HG03442 (cell line): Measurements from ENCODE around the gene LPAR2.
"Not testable (repeated sequence)": the region's sequence is repeated elsewhere in the genome, so short reads cannot be mapped to it uniquely, and the experiment has no call there.

Source experiments
- ATAC-seq: cut with Tn5 transposase; IDR thresholded peaks from one replicate; pipeline ENCODE4 v1.9.1; 2021; ENCODE audit warnings: mild to moderate bottlenecking, moderate library complexity; ENCODE audit not compliant: unreplicated experiment

LPAR2 gene

DNA sequence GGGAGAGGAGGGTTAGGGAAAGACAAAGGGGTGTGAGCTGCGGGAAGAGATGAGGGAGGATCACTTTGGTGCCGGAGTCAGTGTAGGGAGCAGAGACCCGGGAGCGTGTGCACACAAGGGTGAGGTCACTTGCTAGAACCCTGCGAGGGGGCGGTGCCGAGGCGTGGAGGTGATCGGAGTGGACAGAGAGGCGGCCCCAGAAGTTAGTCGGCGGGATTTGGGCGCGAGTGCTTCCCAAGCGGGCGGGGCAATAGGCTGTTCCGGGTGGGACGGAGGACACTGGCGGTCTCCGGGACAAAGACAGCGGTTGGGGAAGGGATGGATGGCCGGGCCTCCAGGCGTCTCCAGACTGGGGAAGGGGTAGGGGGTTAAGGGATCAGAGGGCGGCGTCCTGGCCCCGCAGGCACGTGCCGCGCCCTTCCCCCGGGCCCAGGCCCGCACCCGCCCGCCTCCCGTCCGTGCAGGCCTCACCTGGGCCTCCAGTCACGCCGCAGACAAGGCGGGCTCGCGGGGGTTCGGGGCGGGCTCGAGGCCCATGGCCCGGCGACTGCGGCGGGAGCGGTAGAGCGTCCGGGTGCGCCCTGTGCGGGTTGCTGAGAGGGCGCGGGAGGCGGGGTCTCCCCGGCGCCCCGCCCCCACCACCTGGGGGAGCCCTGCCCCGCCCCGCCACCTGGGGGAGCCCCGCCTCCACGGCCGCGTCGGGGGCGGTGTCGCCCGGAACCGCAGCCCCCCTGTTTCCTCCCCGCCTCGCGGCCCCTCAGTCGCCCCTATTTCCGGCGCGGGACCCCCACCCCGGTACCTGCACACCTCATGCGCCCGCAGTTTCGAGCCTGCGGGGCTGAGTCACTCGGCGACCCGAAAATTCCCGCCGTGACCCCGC, at the start of gene LPAR2:
Gene LPAR2, minus strand, starts transcription at position 600 of the 880 bp plus-strand sequence. CDS start 945 bp downstream, outside the sequence.
- ATAC-seq: peak; percentile 60

DNA sequence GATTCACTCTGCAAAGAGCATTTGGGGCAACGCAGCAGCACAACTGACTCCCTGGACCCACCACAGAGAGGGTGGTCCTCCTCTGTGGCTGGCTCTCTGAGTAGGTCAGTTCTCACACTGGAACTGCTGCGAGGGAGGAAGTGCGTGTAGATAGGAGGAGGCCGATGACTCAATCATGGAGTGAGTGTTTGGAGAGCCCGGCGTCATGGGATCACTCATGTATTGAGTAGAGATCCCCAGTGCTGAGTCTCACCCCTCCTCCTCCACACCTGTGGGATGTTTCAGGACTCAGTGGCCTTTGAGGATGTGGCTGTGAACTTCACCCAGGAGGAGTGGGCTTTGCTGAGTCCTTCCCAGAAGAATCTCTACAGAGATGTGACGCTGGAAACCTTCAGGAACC, 49.6 kb upstream of the LPAR2 start:
- ATAC-seq: no peak

DNA sequence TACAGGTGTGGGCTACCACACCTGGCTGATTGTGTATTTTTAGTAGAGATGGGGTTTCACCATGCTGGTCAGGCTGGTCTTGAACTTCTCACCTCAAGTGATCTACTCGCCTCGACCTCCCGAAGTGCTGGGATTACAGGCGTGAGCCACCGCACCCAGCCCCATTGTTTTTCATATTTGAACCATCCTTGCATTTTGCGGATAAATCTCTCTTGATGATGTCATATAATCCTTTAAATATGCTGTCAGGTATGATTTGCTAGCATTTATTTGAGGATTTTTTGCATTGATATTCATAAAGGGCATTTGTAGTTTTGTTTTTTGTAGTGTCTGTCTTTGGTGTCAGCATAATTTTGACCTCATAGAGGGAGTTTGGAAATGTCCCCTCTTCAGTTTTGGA, 46.3 kb upstream of the LPAR2 start:
- ATAC-seq: no peak

DNA sequence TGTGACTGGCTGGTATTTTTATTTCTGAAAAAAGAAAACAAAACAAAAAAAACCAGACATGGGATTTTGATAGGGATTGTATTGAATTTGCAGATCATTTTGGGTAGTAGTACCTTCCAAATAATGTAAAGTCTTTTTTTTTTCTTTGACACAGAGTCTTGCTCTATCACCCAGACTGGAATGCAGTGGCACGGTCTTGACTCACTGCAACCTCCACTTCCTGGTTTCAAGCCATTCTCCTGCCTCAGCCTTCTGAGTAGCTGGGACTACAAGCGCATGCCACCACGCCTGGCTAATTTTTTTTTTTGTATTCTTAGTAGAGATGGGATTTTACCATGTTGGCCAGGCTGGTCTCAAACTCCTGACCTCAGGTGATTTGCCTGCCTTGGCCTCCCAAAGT, 44.8 kb upstream of the LPAR2 start:
- no peak for ATAC-seq

DNA sequence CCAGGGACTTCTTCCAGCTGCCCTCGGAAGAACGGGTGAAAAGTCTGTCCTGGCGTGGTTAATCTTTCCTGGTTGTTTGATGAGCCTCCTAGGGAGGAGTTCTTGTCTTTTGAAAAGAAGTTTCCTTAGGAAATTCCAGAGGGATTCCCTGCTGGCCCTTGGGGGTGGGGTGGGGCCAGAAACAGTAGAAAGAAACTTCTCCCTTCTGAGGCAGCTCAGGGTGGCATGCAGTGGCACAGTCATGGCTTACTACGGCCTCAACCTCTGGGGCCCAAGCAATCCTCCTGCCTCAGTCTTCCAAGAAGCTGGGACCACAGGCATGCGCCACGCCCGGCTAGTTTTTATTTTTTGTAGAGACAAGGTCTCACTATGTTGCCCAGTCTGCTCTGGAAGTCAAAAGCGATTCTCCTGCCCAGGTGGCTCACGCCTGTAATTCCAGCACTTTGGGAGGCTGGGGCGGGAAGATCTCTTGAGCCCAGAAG, 42.1 kb upstream of the LPAR2 start:
- no peak for ATAC-seq

DNA sequence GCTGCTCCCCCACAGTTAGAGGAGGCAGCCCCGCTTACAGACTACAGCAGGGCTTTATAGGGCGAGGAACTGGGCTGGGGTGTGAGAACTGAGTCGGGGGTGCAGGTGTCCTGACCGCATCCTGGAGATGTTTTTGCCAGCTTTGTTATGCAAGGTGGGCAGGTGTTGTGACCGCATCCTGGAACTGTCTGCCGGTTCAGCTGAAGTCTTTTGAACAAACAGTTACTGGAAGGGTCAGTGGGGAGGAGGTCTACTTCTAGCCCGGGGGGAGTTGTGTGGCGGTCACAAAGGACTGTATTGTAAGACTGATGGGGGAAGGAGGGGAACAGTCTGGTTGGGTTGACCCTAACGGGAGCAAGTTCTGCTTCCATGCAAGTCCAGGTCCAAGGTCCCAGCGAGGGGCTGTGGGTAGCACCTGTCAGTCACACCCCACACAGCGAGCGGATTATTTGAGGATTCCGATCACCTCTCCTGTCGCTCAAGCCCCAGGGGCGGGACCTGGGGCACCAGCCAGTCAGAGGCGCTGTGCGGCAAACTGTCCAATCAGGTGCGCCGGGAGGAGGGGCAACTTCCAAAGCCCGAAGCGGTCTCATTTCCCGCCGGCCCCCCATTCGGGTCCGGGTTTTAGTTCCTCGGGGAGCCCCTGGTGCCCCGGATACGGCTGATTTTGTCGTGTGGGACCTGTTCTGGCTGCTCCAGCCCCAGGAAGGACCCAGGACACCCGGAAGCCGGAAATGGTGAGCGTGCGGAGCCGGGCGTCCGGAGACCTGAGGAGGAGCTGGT, 40.4 kb upstream of the LPAR2 start, which contains the start of gene ZNF101:
Gene ZNF101, plus strand, starts transcription at position 610 of the 783 bp plus-strand sequence. Its CDS starts 125 bp downstream, at position 735.
- peak; percentile 57 for ATAC-seq

DNA sequence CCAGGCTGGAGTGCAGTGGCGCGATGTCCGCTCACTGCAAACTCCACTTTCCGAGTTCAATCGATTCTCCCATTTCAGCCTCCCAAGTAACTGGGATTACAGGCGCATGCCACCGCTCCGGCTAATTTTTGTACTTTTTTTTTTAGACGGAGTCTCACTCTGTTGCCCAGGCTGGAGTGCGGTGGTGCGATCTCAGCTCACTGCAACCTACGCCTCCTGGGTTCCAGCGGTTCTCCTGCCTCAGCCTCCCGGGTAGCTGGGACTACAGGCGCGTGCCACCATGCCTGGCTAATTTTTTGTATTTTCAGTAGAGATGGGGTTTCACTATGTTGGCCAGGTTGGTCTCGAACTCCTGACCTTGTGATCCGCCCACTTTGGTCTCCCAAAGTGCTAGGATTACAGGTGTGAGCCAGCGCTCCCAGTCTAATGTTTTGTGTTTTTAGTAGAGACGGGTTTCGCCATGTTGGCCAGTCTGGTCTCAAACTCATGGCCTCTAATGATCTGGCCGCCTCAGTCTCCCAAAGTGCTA, 37.5 kb upstream of the LPAR2 start:
- ATAC-seq: not testable (repeated sequence)

DNA sequence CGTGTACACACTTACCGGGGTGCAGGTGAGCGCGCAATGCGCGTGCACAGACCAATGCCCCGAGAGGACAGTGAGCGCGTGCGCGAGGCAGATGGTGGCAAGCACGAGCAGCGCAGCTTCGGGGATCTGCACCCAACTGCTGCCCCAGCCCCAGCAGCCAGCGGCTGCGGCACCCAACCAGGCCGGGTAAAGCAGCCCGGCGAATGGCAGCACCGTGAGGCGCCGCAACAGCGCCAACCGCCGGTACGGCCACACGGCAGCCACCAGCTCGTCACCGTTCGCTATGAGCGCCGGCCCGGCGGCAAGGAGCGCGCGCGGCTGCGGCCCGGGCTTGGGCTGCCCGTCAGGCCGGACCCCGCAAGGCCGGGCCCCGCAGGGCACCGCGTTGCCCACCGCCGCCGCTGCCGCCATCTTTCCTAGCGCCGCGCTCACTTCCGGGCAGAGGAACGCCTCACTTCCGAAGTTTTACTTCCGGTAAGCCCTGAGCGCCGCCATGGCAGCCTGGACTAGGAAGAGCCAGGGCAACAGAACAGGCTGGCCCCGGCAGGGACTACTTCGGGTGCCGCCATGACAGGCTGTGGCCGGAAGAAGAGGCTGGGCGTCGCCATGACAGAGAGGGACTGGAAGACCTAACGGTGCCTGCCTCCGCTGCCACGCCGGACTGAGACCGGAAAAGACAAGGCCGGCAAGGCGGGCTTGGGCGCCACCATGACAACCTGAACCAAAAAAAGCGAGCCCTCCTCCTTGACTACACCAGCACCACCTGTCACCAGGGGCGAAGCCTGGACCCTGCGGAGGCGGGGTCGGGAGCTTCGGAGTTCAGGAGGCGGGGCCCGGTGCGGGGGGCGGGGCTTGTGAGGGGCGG, 35.5 kb upstream of the LPAR2 start, which contains the start of gene ATP13A1:
Gene ATP13A1, minus strand, starts transcription at position 421 of the 865 bp plus-strand sequence. Its CDS starts 10 bp downstream, at position 411.
- ATAC-seq: peak; percentile 76

DNA sequence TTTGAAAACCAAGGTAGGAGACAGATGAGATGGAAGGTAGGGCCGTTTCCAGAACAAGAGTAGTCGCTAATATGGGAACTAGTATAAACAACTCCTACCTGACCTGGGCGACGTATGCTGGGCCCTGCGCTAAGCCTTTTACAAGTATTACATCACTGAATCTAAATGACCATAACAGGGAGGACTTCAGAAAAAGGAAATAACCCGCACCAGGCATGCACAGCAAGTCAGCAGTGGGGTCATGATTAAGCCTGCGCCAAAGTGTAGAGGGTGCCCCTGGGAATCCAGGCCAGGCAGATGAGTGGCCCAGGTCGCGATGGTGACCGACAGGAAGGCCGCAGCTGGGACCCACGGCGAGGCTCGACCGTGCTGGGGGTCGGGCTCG, 34.8 kb upstream of the LPAR2 start:
- no peak for ATAC-seq

DNA sequence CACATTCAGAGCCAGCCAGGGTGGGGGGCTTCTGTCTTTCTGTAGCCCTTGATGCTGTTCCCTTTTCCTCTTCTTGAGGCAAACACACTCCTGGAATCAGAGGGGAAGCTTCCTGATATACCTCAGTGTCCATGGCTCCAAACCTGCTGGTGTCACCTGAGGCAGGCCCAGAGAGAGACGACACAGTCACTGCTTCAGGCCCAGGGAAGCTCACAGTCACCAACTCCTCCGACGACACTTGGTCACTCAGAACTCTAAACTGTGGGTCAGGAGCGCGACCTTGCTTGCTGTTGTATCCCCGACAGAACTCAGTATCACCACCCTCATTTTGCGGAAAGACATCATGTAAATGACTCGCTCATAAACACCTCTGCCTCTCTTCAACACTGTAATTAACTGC, 34.3 kb upstream of the LPAR2 start:
- no peak for ATAC-seq

DNA sequence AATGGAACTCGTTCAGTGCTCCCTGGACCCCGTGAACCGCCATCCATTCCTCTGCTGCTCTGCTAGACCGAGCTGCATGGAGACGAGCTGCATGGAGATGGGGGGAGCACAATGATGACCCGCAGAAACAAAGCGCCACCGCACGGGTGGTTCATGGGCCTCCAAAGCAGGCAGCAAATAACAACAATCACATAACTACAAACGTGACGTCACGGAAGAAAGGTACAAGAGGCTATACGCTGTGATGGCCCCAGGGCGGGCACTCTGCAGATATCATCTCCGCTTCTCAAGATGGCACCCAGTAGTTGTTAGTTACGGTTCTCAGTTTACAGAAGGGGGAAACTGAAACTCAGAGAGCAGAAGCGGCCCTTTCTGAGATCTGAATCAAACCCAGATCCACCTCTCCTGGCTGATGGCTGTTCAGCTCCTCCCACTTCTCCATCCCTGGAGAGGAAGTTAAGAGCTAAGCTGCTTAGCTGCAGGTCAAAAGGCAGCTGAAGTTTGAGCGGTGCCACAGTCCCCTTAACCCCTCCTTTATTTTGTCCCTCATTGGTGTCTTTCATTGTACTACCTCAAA, 33.7 kb upstream of the LPAR2 start:
- peak; percentile 28 for ATAC-seq

DNA sequence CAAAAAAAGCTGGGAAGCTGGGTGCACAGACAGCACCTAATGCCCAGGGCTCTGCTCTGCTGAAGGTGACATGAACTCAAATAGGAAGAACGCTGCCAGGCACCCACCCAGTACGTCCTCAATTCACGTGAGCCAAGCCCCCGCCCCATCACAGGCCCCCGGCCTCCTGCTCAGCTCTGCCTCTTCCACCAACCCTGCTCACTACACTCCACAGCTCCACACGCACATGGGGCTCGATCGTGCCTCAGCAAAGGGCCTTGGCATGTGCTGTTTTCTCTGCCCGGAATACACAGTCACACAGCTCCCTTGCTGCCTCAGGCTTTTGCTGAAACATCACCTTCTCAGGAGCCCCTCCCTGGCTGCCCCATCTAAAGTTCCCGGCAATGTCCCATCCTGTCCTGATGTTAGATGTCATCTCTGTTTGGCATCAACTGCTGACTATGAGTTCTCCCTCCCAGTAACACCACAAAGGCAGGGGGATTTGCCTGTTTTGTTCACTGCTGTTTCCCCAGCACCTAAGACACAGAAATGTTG, 33.2 kb upstream of the LPAR2 start:
- ATAC-seq: no peak

DNA sequence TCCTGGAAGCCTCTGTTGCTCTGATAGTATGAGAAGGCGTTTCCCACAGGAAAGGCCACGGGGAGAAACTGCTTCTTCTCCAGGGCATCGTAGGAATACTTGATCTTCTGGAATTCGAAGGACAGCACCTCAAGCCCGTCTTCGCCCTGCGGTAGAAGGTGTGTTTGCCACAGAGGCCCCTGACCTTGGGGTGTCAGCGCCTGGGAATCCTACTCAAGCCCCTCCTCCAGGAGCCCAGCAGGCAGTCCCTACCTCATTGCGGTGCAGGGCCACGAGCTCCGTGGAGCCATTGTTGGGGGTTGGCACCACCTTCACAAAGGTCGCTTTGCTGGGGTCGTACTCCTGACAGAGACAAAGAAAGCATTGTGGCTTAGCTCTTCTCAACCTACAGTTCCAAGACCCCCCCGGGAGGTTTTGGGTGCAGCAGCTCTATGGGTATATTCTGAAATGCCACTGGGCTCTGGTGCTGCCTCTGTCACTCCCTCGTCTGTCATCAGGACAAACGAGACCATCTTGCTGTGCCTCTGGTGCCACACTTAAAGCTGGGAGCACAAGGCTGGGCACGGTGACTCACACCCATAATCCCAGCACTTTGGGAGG, 31.7 kb upstream of the LPAR2 start:
- ATAC-seq: no peak

DNA sequence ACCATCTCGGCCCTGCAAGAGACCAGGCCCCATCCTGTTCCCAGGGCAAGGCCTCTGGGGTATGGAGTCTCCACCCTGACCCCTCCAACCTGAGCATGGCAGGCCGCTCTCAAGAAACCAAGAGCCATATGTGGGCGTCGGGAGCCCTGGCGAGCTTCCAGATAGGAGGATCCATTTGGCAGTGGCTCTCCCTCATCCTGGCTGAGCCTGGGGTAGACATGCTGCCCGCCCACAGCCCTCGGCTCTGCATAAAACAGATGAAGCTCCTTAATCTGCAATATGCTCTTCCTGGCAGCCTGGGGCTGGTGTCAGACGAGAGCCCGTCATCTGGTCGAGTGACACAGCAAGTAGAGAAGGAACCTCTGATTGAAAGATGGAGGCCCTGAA, 29.4 kb upstream of the LPAR2 start:
- no peak for ATAC-seq

DNA sequence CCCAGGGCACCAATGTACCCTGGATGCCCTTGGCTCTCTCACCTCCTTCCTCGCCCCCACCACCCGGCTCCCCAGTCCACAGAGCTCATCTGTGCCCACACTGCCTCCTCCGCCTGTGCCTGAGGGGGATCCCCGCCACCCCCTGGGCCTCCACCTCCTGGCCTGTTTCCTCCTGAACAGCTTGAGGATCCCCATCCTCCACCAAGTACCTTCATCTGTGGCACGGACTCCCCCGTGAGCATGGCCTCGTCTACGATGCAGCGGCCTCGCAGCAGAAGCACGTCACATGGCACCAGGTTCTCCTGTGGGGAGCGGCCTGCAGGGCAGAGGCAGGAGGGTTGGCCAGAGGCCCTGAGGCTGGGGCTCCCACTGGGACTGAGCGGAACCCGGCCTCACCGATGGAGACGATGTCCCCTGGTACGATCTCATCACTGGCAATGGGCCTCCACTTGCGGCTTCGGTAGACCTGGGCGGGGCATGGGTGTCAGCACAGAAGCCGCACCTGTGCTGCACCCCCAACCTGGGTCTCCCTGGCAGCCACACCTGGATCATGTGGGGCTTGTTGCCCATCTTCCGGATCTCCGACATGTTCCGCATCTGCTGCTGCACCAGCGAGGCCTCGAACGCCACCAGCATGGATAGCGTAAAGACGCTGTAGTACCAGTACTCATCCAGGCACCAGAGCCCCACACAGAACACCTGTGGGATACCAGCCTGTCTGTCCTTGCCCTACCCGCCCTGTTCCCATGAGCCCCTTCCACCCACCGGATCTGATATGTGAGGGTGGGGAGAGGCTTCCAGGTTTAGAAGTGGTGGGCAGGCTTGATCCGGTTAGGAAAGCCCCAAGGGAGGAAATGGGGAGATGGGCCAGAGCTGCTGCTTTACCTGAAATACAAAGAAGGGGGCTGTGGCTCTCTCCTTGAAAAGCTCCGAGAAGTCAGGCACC, 28.7 kb upstream of the LPAR2 start:
- no peak for ATAC-seq

DNA sequence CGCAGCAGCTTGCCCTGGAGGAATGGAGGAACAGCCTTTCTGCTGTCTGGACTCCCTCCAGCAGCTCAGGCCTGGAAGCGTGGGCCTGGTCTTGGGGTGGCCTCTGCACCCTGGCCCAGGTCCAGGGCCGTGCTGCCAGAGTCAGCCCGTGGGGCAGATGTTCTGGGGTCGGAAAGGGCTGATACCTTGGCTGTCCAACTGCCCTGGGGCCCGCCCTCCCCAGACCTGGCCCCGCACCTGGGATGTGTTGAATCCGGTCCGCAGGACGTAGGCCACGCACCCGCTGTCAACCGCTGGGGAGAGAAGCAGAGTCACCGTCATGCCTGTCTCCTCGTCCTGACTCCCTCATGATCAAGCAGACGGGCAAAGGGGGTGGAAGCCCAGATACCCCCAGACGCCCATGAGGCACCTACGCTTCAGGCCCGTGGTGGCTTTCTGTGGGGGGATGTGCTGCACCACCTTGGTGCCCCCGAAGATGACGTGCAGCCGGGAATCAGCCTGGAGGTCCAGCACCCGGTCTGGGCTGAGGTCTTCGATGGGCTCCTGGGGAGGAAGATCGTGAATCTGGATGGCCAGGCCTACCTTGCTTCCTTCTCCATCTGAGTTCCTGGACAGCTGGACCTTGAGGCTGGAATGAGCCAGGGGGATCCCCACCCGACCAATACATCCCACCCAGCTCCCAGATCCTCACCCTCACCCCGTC, 27.8 kb upstream of the LPAR2 start:
- no peak for ATAC-seq

DNA sequence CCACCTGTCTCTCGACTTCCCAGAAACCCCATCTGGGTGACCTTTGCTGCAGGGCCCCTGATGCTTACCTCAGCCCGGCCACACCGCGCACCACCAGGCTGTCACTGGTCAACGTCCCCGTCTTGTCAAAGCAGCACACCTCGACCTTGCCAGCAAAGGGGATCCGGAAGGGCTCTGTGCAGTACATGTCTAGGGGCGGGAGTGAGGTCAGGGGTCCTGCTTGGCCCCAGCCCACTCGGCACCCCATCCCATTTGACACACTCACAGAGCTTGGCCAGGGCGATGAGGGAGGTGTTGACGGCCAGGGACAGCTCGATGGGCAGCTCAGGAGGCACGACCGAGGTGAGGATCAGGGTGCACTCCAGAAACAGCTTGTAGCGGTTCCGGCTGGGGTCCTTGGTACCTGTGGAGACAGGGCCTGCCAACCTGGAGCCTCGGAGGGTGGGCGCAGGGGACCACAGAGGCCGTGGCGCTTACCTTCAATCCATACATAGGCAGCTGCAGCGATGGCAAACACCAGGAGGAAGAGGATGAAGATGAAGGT, 27.1 kb upstream of the LPAR2 start:
- ATAC-seq: no peak
